ENCODE data around the gene ZSCAN5B. TPM values are rescaled to one million over a fixed set of nuclear protein-coding genes. Genes with fewer than 3 reads are reported as not detected.

Gene ZSCAN5B, protein sequence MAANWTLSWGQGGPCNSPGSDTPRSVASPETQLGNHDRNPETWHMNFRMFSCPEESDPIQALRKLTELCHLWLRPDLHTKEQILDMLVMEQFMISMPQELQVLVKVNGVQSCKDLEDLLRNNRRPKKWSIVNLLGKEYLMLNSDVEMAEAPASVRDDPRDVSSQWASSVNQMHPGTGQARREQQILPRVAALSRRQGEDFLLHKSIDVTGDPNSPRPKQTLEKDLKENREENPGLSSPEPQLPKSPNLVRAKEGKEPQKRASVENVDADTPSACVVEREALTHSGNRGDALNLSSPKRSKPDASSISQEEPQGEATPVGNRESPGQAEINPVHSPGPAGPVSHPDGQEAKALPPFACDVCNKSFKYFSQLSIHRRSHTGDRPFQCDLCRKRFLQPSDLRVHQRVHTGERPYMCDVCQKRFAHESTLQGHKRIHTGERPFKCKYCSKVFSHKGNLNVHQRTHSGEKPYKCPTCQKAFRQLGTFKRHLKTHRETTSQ
- not detected for total RNA-seq

DNA sequence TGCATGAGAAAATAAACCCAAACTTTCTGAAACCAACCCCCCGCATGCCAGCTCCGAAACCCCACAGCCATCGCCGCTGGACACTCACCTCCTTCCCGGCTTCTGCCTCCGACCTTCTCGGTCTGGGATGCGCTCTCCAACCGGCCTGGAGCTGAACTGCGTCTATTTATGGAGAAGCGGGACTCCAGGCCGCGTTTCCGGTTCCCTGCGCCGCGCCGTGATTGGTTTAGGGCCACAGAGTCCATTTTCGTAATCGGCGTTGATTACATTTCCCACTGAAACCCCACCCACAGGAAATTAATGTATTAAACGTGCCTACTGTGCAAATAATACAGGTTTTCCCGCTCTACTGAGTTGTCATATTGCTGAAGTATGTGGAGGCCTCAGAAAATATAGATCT, at the start of gene ZSCAN5B:
Gene ZSCAN5B (minus strand): TSS at position 138 of the 400 bp plus-strand sequence. CDS start 4,731 bp downstream, outside the sequence.

DNA sequence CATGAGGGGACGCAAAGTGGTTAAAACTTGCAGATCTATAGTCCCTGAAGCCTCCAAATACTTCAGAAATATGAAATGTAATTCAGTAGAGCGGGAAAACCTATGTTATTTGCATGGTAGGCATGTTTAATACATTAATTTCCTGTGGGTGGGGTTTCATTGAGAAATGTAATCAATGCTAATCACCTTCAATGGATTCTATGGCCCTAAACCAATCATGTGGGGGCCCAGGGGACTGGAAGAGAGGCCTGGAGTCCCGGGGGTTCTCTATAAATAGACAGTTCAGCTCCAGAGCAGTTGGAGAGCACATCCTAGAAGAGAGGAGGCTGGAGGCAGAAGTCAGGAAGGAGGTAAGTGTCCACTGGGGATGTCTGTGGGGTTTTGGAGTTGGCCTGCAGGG, 4.4 kb upstream of the ZSCAN5B start, which contains the start of gene ZSCAN5C:
Gene ZSCAN5C (plus strand): TSS at position 301 of the 400 bp plus-strand sequence. CDS start 3,641 bp downstream, outside the sequence.

DNA sequence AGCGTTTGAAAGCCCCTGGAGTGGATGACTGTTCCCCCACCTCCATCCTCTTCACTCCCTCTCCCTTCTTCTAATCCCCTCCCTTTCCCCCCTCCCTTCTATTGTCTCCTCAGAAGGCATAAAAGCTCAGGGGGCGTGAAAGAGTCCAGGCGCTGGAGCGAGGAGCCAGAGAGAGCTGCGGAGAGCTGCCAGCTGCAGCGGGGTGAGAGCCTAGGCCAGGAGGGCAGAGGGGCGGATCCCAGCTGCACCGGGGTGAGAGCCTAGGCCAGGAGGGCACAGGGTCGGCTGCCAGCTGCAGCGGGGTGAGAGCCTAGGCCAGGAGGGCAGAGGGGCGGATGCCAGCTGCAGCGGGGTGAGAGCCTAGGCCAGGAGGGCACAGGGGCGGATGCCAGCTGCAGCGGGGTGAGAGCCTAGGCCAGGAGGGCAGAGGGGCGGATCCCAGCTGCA, 21.7 kb downstream of the ZSCAN5B start, which contains the start of gene GALP:
Gene GALP (plus strand): TSS at position 148 of the 447 bp plus-strand sequence. CDS start 1,101 bp downstream, outside the sequence.

DNA sequence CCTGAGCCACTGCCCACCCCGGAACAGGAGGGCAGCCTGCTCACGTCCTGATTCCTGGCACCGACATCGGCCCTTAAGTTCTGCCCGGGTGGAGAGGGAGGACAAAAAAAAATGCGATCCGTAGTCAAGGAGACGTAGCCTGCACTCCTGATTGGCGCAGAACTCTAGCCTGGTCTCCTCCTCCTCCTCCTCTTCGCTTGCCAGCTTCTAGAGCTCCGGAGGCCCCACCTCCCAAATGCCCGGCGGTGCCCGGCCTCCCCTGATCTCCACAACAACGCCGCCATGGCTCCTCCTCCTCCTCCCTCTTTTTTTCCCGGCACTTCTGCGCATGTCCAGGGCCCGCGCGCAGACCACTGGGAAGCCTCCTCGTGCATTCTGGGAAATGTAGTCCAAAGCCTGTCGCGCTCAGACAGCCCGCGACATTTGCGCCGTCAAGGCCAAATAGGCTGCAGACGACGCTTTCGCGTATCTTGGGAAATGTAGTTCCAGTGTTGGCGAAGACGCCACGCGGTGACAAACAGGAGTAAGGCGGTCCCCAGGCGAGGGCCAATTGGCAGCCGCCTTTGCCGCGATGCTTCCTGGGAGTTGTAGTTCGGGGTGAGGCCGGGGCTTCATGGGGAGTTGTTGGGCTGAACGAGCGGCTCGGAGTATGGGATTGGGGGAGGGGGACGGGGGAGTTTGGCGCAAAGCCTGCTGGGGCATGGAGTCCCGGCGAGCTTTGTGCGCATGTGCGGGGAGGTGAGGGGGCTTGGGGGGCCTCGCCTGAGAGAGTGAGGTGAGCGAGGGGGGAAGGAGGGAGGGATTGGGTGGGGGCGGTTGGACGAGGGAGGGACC, 56.8 kb downstream of the ZSCAN5B start, which contains the start of gene ZNF444:
Gene ZNF444 (plus strand): TSS at position 705 of the 834 bp plus-strand sequence. CDS start 5,625 bp downstream, outside the sequence.

Other genes starting within 250 kb of the ZSCAN5B start
- gene NLRP8, start 250.0 kb downstream of the ZSCAN5B start, total RNA-seq = not detected
- gene NLRP5, start 211.0 kb downstream of the ZSCAN5B start, total RNA-seq = under 0.01 TPM
- gene ZNF787, start 76.5 kb downstream of the ZSCAN5B start, total RNA-seq = 16.1 TPM
- gene ZNF444, start 56.5 kb downstream of the ZSCAN5B start, total RNA-seq = 12.5 TPM
- not detected for gene GALP, start 21.8 kb downstream of the ZSCAN5B start, total RNA-seq
- not detected for gene ZSCAN5C, start 4.5 kb upstream of the ZSCAN5B start, total RNA-seq
- gene EDDM13, start 75.0 kb upstream of the ZSCAN5B start, total RNA-seq = not detected
- gene ZSCAN5A, start 117.1 kb upstream of the ZSCAN5B start, total RNA-seq = 8.8 TPM
- gene ZNF582, start 195.8 kb upstream of the ZSCAN5B start, total RNA-seq = 6.7 TPM
- 44.5 TPM for gene ZNF583, start 206.5 kb upstream of the ZSCAN5B start, total RNA-seq